Esophagus (tissue), 2 donors: ENCODE measurements around the gene FNIP1. TPM values are rescaled to one million over a fixed set of nuclear protein-coding genes. Genes with fewer than 3 reads are reported as not detected.
"Not testable (repeated sequence)": the region's sequence is repeated elsewhere in the genome, so short reads cannot be mapped to it uniquely, and the experiment has no call there.

ENCODE experiments used
- H3K27ac ChIP-seq, 2 donors: one replicate each; pipeline ENCODE4 v1.5.1; 2013; ENCODE audit warnings: low read depth in 2 of 2, mild to moderate bottlenecking in 2 of 2, inconsistent platforms in 1 of 2, low read length in 1 of 2, moderate library complexity in 1 of 2
- H3K27me3 ChIP-seq, 2 donors: one replicate each; pipeline ENCODE4 v1.6.1; 2013; ENCODE audit warnings: low read length in 2 of 2, control low read depth in 1 of 2, mild to moderate bottlenecking in 1 of 2; ENCODE audit not compliant: insufficient read depth in 2 of 2, control insufficient read depth in 1 of 2
- H3K36me3 ChIP-seq, 2 donors: one replicate each; pipeline ENCODE4 v1.6.1; 2013; ENCODE audit warnings: low read length in 1 of 2; ENCODE audit not compliant: control insufficient read depth in 2 of 2, insufficient read depth in 2 of 2
- H3K4me1 ChIP-seq, 2 donors: one replicate each; pipeline ENCODE4 v1.6.1; 2013; ENCODE audit warnings: low read length in 1 of 2; ENCODE audit not compliant: control insufficient read depth in 2 of 2, insufficient read depth in 2 of 2
- H3K4me3 ChIP-seq, 2 donors: one replicate each; pipeline ENCODE4 v1.5.1; 2013; ENCODE audit warnings: low read length in 2 of 2, mild to moderate bottlenecking in 2 of 2, low read depth in 1 of 2, moderate library complexity in 1 of 2
- H3K9me3 ChIP-seq, 2 donors: one replicate each; pipeline ENCODE4 v1.6.1; 2013; ENCODE audit warnings: mild to moderate bottlenecking in 2 of 2, low read depth in 1 of 2, low read length in 1 of 2, moderate library complexity in 1 of 2; ENCODE audit not compliant: control insufficient read depth in 2 of 2, insufficient read depth in 1 of 2
- WGBS, 2 donors: extraction: QIAGEN DNeasy Blood & Tissue Kit; methylation state at CpG; one replicate each; pipeline ENCODE4 v1.1.7; 2013; 5-methylcytosine and 5-hydroxymethylcytosine counted together
- polyA plus RNA-seq, 2 donors: library from polyadenylated mRNA; stranded (reverse); fragments of 200-250 nt; gene quantifications; one replicate each; pipeline ENCODE4 v1.2.3, GENCODE V29; 2013
- donor health status: healthy with polysubstance abuse.
- donor health status: Bipolar disorder and iron deficiency.

FNIP1 gene
- polyA plus RNA-seq, 2 donors = 2.4 to 2.5 TPM

- H3K36me3 ChIP-seq = peaks cover 2 to 3% of the 10 kb centered on the region in 2 donors
- no peaks in the 10 kb centered on the region for H3K9me3 ChIP-seq
- WGBS, 2 donors = 91 to 96% methylated on average over 5 of the region's 5 CpGs
- no peak overlapping the region for H3K4me3 ChIP-seq
- no peak overlapping the region for H3K27ac ChIP-seq
- H3K27me3 ChIP-seq = no peaks in the 10 kb centered on the region
- H3K4me1 ChIP-seq = no peaks in the 10 kb centered on the region
Measured at GRCh38 chr5:131718487-131719014, 78.3 kb downstream of the FNIP1 start.

GRCh38 chr5:131717164-131717563 lies 79.7 kb downstream of the FNIP1 start:
- H3K36me3 ChIP-seq, H3K4me1 ChIP-seq, H3K9me3 ChIP-seq, H3K27me3 ChIP-seq, H3K4me3 ChIP-seq, H3K27ac ChIP-seq: not testable (repeated sequence)
- WGBS, 2 donors = 95 to 99% methylated on average over 3 of the region's 3 CpGs

- H3K4me1 ChIP-seq = no peaks in the 10 kb centered on the region
- no peak overlapping the region for H3K4me3 ChIP-seq
- peaks cover 2 to 3% of the 10 kb centered on the region in 2 donors for H3K36me3 ChIP-seq
- no peaks in the 10 kb centered on the region for H3K27me3 ChIP-seq
- H3K27ac ChIP-seq = no peak overlapping the region
- no peaks in the 10 kb centered on the region for H3K9me3 ChIP-seq
Measured at GRCh38 chr5:131716650-131717049, 80.2 kb downstream of the FNIP1 start.

- H3K27ac ChIP-seq = no peak overlapping the region
- no peaks in the 10 kb centered on the region for H3K4me1 ChIP-seq
- H3K36me3 ChIP-seq = peaks cover 0 to 2% of the 10 kb centered on the region in 2 donors
- no peaks in the 10 kb centered on the region for H3K27me3 ChIP-seq
- 93 to 94% methylated on average over 8 of the region's 8 CpGs for WGBS, 2 donors
- no peaks in the 10 kb centered on the region for H3K9me3 ChIP-seq
- H3K4me3 ChIP-seq = no peak overlapping the region
Measured at GRCh38 chr5:131710391-131710790, 86.4 kb downstream of the FNIP1 start.

- no peaks in the 10 kb centered on the region for H3K36me3 ChIP-seq
- 87 to 90% methylated on average over 3 of the region's 3 CpGs for whole genome bisulfite sequencing, 2 donors
Measured at GRCh38 chr5:131709043-131709442, 87.8 kb downstream of the FNIP1 start.

GRCh38 chr5:131706281-131706680 lies 90.5 kb downstream of the FNIP1 start:
- Histone ChIP-seq H3K4me1 (no peaks in the 10 kb centered on the region), H3K36me3 (peaks cover 5 to 6% of the 10 kb centered on the region in 2 donors), H3K27me3 (no peaks in the 10 kb centered on the region), H3K9me3 (no peaks in the 10 kb centered on the region), H3K27ac (no peak overlapping the region), H3K4me3 (no peak overlapping the region)
- WGBS, 2 donors = 86% methylated on average over 5 of the region's 5 CpGs

More at GRCh38 chr5:131709043-131709442, 87.8 kb downstream of the FNIP1 start:
- Histone ChIP-seq H3K4me3 (no peak overlapping the region), H3K9me3 (no peaks in the 10 kb centered on the region), H3K27ac (no peak overlapping the region), H3K27me3 (no peaks in the 10 kb centered on the region), H3K4me1 (no peaks in the 10 kb centered on the region)

GRCh38 chr5:131694926-131695325 lies 101.9 kb downstream of the FNIP1 start:
- H3K27ac ChIP-seq = no peak overlapping the region
- H3K4me3 ChIP-seq = no peak overlapping the region
- H3K9me3 ChIP-seq = no peaks in the 10 kb centered on the region
- no peaks in the 10 kb centered on the region for H3K4me1 ChIP-seq
- 97 to 98% methylated on average over 4 of the region's 4 CpGs for WGBS, 2 donors
- H3K36me3 ChIP-seq = peaks cover 3 to 4% of the 10 kb centered on the region in 2 donors
- no peaks in the 10 kb centered on the region for H3K27me3 ChIP-seq

GRCh38 chr5:131693894-131694293 lies 102.9 kb downstream of the FNIP1 start:
- Histone ChIP-seq H3K27ac (no peak overlapping the region), H3K9me3 (no peaks in the 10 kb centered on the region), H3K4me1 (no peaks in the 10 kb centered on the region), H3K27me3 (no peaks in the 10 kb centered on the region), H3K36me3 (peaks cover 3 to 4% of the 10 kb centered on the region in 2 donors), H3K4me3 (no peak overlapping the region)
- WGBS, 2 donors = 91 to 97% methylated on average over 1 of the region's 1 CpG

GRCh38 chr5:131685516-131686171 lies 111.2 kb downstream of the FNIP1 start:
- H3K4me3 ChIP-seq = no peak overlapping the region
- H3K27ac ChIP-seq = no peak overlapping the region
- H3K9me3 ChIP-seq = no peaks in the 10 kb centered on the region
- peaks cover 0 to 4% of the 10 kb centered on the region in 2 donors for H3K36me3 ChIP-seq
- no peaks in the 10 kb centered on the region for H3K4me1 ChIP-seq
- no peaks in the 10 kb centered on the region for H3K27me3 ChIP-seq
- WGBS, 2 donors = 88 to 91% methylated on average over 7 of the region's 7 CpGs

- no peak overlapping the region for H3K27ac ChIP-seq
Measured at GRCh38 chr5:131684595-131684994, 112.2 kb downstream of the FNIP1 start.

More at GRCh38 chr5:131684595-131684994, 112.2 kb downstream of the FNIP1 start:
- no peaks in the 10 kb centered on the region for H3K27me3 ChIP-seq
- no peaks in the 10 kb centered on the region for H3K36me3 ChIP-seq
- H3K4me3 ChIP-seq = no peak overlapping the region
- H3K9me3 ChIP-seq = no peaks in the 10 kb centered on the region
- H3K4me1 ChIP-seq = no peaks in the 10 kb centered on the region
